Activated B cell treated with CpG ODN at 0.5 μM for 24 hours (primary cell): ENCODE data around the gene EHMT2. TPM values are rescaled to one million over a fixed set of nuclear protein-coding genes. Genes with fewer than 3 reads are reported as not detected.
A peak's percentile ranks its signal among the peaks of the same experiment; 100 is the strongest.

Experiments
- ATAC-seq: fragments of 200-7000 bp; cut with Tn5 transposase; one replicate; pipeline ENCODE4 v1.10.0; 2021; ENCODE audit warnings: low read depth, mild to moderate bottlenecking, moderate library complexity
- CTCF ChIA-PET: fragments of 350-600 bp; sonication (Branson Sonifier 250); formaldehyde crosslinking; loops from one replicate; lab custom pipeline; 2021; ENCODE audit warnings: antibody characterized with exemption; lab: Charles Lee
- POLR2A ChIA-PET: fragments of 350-600 bp; sonication (Branson Sonifier 250); formaldehyde crosslinking; loops from one replicate; lab custom pipeline; 2021; ENCODE audit warnings: antibody characterized with exemption; lab: Charles Lee
- DNase-seq: peaks from one replicate; pipeline ENCODE4 v3.0.0; 2022
- H3K27ac Mint-ChIP-seq: one replicate; pipeline ENCODE4 v1.8.0; 2020; ENCODE audit warnings: mixed read lengths
- H3K27me3 Mint-ChIP-seq: one replicate; pipeline ENCODE4 v1.8.0; 2021; ENCODE audit warnings: mixed read lengths
- H3K36me3 Mint-ChIP-seq: one replicate; pipeline ENCODE4 v1.8.0; 2021; ENCODE audit warnings: low read depth, mixed read lengths
- H3K4me1 Mint-ChIP-seq: one replicate; pipeline ENCODE4 v1.8.0; 2021; ENCODE audit warnings: mixed read lengths
- H3K4me3 Mint-ChIP-seq: one replicate; pipeline ENCODE4 v1.8.0; 2020; ENCODE audit warnings: mild to moderate bottlenecking, mixed read lengths
- H3K9me3 Mint-ChIP-seq: one replicate; pipeline ENCODE4 v1.8.0; 2020; ENCODE audit warnings: mixed read lengths
- CTCF ChIP-seq: fragments of 200-600 bp; IDR thresholded peaks from one replicate; pipeline ENCODE4 v1.8.0; 2022; ENCODE audit warnings: antibody characterized with exemption, mild to moderate bottlenecking
- intact Hi-C: fragments of 100-400 bp; cut with micrococcal nuclease; formaldehyde crosslinking; loops from one replicate; pipeline ENCODE4 v1.15.1; 2024
- total RNA-seq: library from RNA; stranded (reverse); gene quantifications from 2 replicates; pipeline ENCODE4 v1.2.3, GENCODE V29; 2022

The EHMT2 gene
- total RNA-seq, 1 donor from 2014 or later, result 58.4 TPM

DNA sequence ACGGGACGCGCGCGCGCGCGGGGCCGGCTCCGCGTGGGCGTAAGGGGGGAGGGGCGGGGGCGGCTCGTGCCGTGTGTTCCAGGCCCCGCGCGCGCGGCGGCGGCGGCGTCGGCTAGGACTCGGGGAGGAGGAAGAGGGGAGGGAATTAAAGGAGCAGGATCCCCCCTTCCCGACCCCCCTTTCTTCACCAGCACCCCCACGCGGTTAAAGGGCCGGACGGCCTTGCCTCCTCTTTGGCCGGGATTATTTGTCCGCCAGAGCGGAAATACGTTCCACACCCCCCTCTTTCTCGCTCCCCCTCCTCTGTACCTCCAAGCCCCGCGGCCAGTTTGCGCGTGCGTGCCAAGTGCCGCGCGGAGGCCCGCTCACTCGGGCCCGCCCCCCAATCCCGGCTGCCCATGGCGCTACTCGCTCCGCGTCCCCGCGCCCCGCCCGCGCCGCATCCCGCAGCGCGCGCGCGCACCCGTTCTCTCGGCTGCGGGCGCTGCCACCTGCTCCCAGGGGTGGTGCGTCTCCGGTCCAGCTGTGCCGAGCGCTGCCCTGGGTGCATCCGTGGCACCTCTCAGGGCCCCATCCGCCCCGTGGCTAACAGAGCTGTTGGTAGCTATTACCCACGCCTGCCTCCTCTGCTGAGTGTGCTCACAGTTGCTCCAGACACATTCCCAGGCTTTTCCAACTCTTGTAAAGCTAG is 4.6 kb upstream of the EHMT2 start, which contains the start of gene ZBTB12:
Gene ZBTB12 (minus strand): TSS at position 134 of the 691 bp plus-strand sequence. CDS start 781 bp downstream, outside the sequence.
- CTCF ChIA-PET, result no interaction called here
- H3K9me3 Mint-ChIP-seq, result no peaks in the 10 kb centered on the region
- ATAC-seq, result peak; percentile 69
- no peak for TF ChIP-seq CTCF
- POLR2A ChIA-PET, result interaction anchor here (0.5 to 2.0 kb wide), 17 partner anchors 17 to 936 kb away, joined by 3 to 12 read pairs (median 4); partner anchors contain the start of genes DDX39B, DXO, GPANK1 and NELFE
- peaks cover 27% of the 10 kb centered on the region for H3K4me1 Mint-ChIP-seq
- H3K4me3 Mint-ChIP-seq, result peak within 1 kb of the TSS; percentile 89
- H3K27ac Mint-ChIP-seq, result peak within 1 kb of the TSS; percentile 86
- H3K36me3 Mint-ChIP-seq, result peaks cover 7% of the 10 kb centered on the region
- intact Hi-C loops, result loop anchor here (1.0 to 5.0 kb wide), 4 partner anchors 50 to 281 kb away; partner anchors contain the start of genes AGPAT1, PRRC2A, RNF5 and SKIC2
- DNase-seq, result peak; percentile 83
- no peaks in the 10 kb centered on the region for H3K27me3 Mint-ChIP-seq

- POLR2A ChIA-PET, result interaction anchor here (0.6 to 2.0 kb wide), 13 partner anchors 17 to 1376 kb away, joined by 3 to 9 read pairs (median 5); partner anchors contain the start of genes DDX39B, DXO, NELFE and NEU1
- ATAC-seq, result peak; percentile 40
- no peak for TF ChIP-seq CTCF
Measured at GRCh38 chr6:31901415-31901952, 4.0 kb upstream of the EHMT2 start.

GRCh38 chr6:31900917-31901414 is 3.5 kb upstream of the EHMT2 start:
- DNase-seq (no peak), ATAC-seq (no peak)
- H3K4me1 Mint-ChIP-seq, result peaks cover 32% of the 10 kb centered on the region
- intact Hi-C loops, result loop anchor here (5.0 kb wide), 1 partner anchor 276 kb away; the partner anchor contains the start of genes AGPAT1 and RNF5
- ChIA-PET POLR2A (interaction anchor here (0.6 to 2.0 kb wide), 8 partner anchors 38 to 1377 kb away, joined by 3 to 9 read pairs (median 6); partner anchors contain the start of genes DXO, NELFE, NEU1 and SKIC2), CTCF (no interaction called here)
- peak overlapping the region; percentile 41 for H3K27ac Mint-ChIP-seq
- H3K9me3 Mint-ChIP-seq, result no peaks in the 10 kb centered on the region
- TF ChIP-seq CTCF, result no peak
- H3K27me3 Mint-ChIP-seq, result no peaks in the 10 kb centered on the region
- H3K4me3 Mint-ChIP-seq, result peak overlapping the region; percentile 66
- H3K36me3 Mint-ChIP-seq, result peaks cover 8% of the 10 kb centered on the region

More at GRCh38 chr6:31901415-31901952, 4.0 kb upstream of the EHMT2 start:
- peaks cover 8% of the 10 kb centered on the region for H3K36me3 Mint-ChIP-seq
- DNase-seq, result peak; percentile 67
- H3K27me3 Mint-ChIP-seq, result no peaks in the 10 kb centered on the region
- CTCF ChIA-PET, result no interaction called here
- no peaks in the 10 kb centered on the region for H3K9me3 Mint-ChIP-seq
- intact Hi-C loops, result loop anchor here (5.0 kb wide), 1 partner anchor 276 kb away; the partner anchor contains the start of genes AGPAT1 and RNF5
- peaks cover 29% of the 10 kb centered on the region for H3K4me1 Mint-ChIP-seq
- peak overlapping the region; percentile 66 for H3K4me3 Mint-ChIP-seq
- peak overlapping the region; percentile 53 for H3K27ac Mint-ChIP-seq

GRCh38 chr6:31899882-31900722 is 2.6 kb upstream of the EHMT2 start:
- no peaks in the 10 kb centered on the region for H3K27me3 Mint-ChIP-seq
- no peaks in the 10 kb centered on the region for H3K9me3 Mint-ChIP-seq
- intact Hi-C loops, result loop anchor here (5.0 kb wide), 2 partner anchors 233 to 277 kb away; partner anchors contain the start of genes AGPAT1, CSNK2B, LY6G5B and RNF5
- no peak for TF ChIP-seq CTCF
- ChIA-PET CTCF (no interaction called here), POLR2A (interaction anchor here (2.0 kb wide), 1 partner anchor 37 kb away, joined by 6 read pairs; the partner anchor contains the start of gene NEU1)
- DNase-seq (no peak), ATAC-seq (no peak)
- no peak overlapping the region for H3K4me3 Mint-ChIP-seq
- H3K4me1 Mint-ChIP-seq, result peaks cover 35% of the 10 kb centered on the region
- peaks cover 16% of the 10 kb centered on the region for H3K36me3 Mint-ChIP-seq
- no peak overlapping the region for H3K27ac Mint-ChIP-seq
